Measurements from ENCODE around the gene RCOR1. TPM values are rescaled to one million over a fixed set of nuclear protein-coding genes. Genes with fewer than 3 reads are reported as not detected.

Gene RCOR1
- total RNA-seq, 1 donor from 2014 or later = 4.7 TPM

- no peaks in the 10 kb centered on the region for H3K27me3 ChIP-seq
- H3K9me3 ChIP-seq = no peaks in the 10 kb centered on the region
- no peaks in the 10 kb centered on the region for H3K36me3 ChIP-seq
- intact Hi-C loops (cut with DNase I) = loop anchor here (10.0 kb wide), 1 partner anchor 408 kb away; no protein-coding TSS in a partner anchor
- no peak for TF ChIP-seq CTCF (IDR thresholded peaks at IDR 0.05)
- no peak overlapping the region for H3K27ac ChIP-seq
- no peak overlapping the region for H3K4me3 ChIP-seq
- H3K4me1 ChIP-seq = no peaks in the 10 kb centered on the region
- DNase-seq (ENCODE audit: low spot score in 2 of 2) = no peak
Measured at GRCh38 chr14:102696332-102696731, 103.9 kb downstream of the RCOR1 start.

GRCh38 chr14:102696856-102697495, 104.5 kb downstream of the RCOR1 start:
- no peaks in the 10 kb centered on the region for H3K27me3 ChIP-seq
- H3K9me3 ChIP-seq = no peaks in the 10 kb centered on the region
- DNase-seq (ENCODE audit: low spot score in 2 of 2) = no peak
- H3K4me1 ChIP-seq = no peaks in the 10 kb centered on the region
- no peak overlapping the region for H3K4me3 ChIP-seq
- H3K27ac ChIP-seq = no peak overlapping the region
- no peak for TF ChIP-seq CTCF (IDR thresholded peaks at IDR 0.05)
- no peaks in the 10 kb centered on the region for H3K36me3 ChIP-seq
- intact Hi-C loops (cut with DNase I) = loop anchor here (10.0 kb wide), 1 partner anchor 408 kb away; no protein-coding TSS in a partner anchor

GRCh38 chr14:102697501-102697900, 105.1 kb downstream of the RCOR1 start:
- intact Hi-C loops (cut with DNase I) = loop anchor here (10.0 kb wide), 1 partner anchor 407 kb away; no protein-coding TSS in a partner anchor
- Histone ChIP-seq H3K4me1 (no peaks in the 10 kb centered on the region), H3K27ac (no peak overlapping the region), H3K36me3 (no peaks in the 10 kb centered on the region), H3K9me3 (no peaks in the 10 kb centered on the region), H3K27me3 (no peaks in the 10 kb centered on the region), H3K4me3 (no peak overlapping the region)
- TF ChIP-seq CTCF (IDR thresholded peaks at IDR 0.05) = no peak
- no peak for DNase-seq (ENCODE audit: low spot score in 2 of 2)

GRCh38 chr14:102699416-102700110, 107.1 kb downstream of the RCOR1 start:
- no peaks in the 10 kb centered on the region for H3K4me1 ChIP-seq
- H3K27me3 ChIP-seq = no peaks in the 10 kb centered on the region
- no peaks in the 10 kb centered on the region for H3K9me3 ChIP-seq
- no peak overlapping the region for H3K4me3 ChIP-seq
- DNase-seq (ENCODE audit: low spot score in 2 of 2) = no peak
- no peak overlapping the region for H3K27ac ChIP-seq
- intact Hi-C loops (cut with DNase I) = loop anchor here (10.0 kb wide), 1 partner anchor 405 kb away; no protein-coding TSS in a partner anchor
- no peaks in the 10 kb centered on the region for H3K36me3 ChIP-seq
- TF ChIP-seq CTCF (IDR thresholded peaks at IDR 0.05) = no peak

GRCh38 chr14:102708494-102708893, 116.0 kb downstream of the RCOR1 start:
- Histone ChIP-seq H3K36me3 (peaks cover 4 to 7% of the 10 kb centered on the region in 2 donors), H3K9me3 (no peaks in the 10 kb centered on the region), H3K27me3 (no peaks in the 10 kb centered on the region), H3K4me1 (no peaks in the 10 kb centered on the region), H3K27ac (no peak overlapping the region), H3K4me3 (no peak overlapping the region)
- no peak for TF ChIP-seq CTCF (IDR thresholded peaks at IDR 0.05)
- DNase-seq (ENCODE audit: low spot score in 2 of 2) = no peak
- intact Hi-C loops (cut with DNase I) = no loop called here

All from ascending aorta (tissue), 2 donors.